Kidney (tissue), 14 donors: Measurements from ENCODE around the gene CYP4F11. TPM values are rescaled to one million over a fixed set of nuclear protein-coding genes. Genes with fewer than 3 reads are reported as not detected.

Source experiments
- DNase-seq, 5 donors: peaks; one replicate each; pipeline ENCODE4 v3.0.0-alpha.2; 2013 to 2020
- FAIRE-seq: peaks from 2 replicates; lab custom pipeline; 2012; peaks lifted over from hg19 to GRCh38; lab: Jason Lieb, UNC
- H3K27ac ChIP-seq, 2 donors: one replicate each; pipeline ENCODE4 v1.7.0; 2013; ENCODE audit warnings: low read depth in 2 of 2, low read length in 2 of 2, inconsistent platforms in 1 of 2
- H3K27me3 ChIP-seq: one replicate; pipeline ENCODE4 v1.7.1; 2013; ENCODE audit warnings: low read length, inconsistent platforms; ENCODE audit not compliant: control insufficient read depth, insufficient read depth
- H3K36me3 ChIP-seq, 3 donors: one replicate each; pipeline versions ENCODE4 v1.7.0 to v1.7.1; 2013; ENCODE audit warnings: low read length in 3 of 3, control low read depth in 1 of 3, inconsistent platforms in 1 of 3; ENCODE audit not compliant: insufficient read depth in 3 of 3, control insufficient read depth in 2 of 3
- H3K4me1 ChIP-seq, 3 donors: one replicate each; pipeline versions ENCODE4 v1.7.0 to v1.7.1; 2013; ENCODE audit warnings: low read length in 3 of 3, inconsistent platforms in 1 of 3, low read depth in 1 of 3; ENCODE audit not compliant: control insufficient read depth in 2 of 3, insufficient read depth in 2 of 3
- H3K4me3 ChIP-seq, 3 donors: one replicate each; pipeline versions ENCODE4 v1.7.0 to v1.8.1; 2013; ENCODE audit warnings: low read length in 3 of 3, control low read depth in 1 of 3, inconsistent platforms in 1 of 3
- H3K9ac ChIP-seq, 3 donors: one replicate each; pipeline versions ENCODE4 v1.7.0 to v1.7.1; 2013; ENCODE audit warnings: low read length in 3 of 3, control low read depth in 1 of 3, inconsistent platforms in 1 of 3
- H3K9me3 ChIP-seq, 3 donors: one replicate each; pipeline versions ENCODE4 v1.7.0 to v1.7.1; 2013; ENCODE audit warnings: low read length in 3 of 3, control low read depth in 1 of 3, inconsistent platforms in 1 of 3; ENCODE audit not compliant: control insufficient read depth in 2 of 3, insufficient read depth in 1 of 3
- CTCF ChIP-seq: IDR thresholded peaks from 3 replicates; pipeline ENCODE4 v1.5.1; 2012; ENCODE audit warnings: mild to moderate bottlenecking, moderate library complexity, borderline replicate concordance; ENCODE audit not compliant: insufficient read depth; ENCODE audit errors: extremely low read depth
- intact Hi-C: fragments of 100-400 bp; cut with DNase I; formaldehyde crosslinking; loops from one replicate; pipeline ENCODE4 v1.11.1; 2022
- polyA plus RNA-seq: library from polyadenylated mRNA; stranded (reverse); fragments of 350-450 nt; fragmentation: Illumina TruSeq; extraction: RNeasy Lipid Tissue Mini Kit (QIAGEN cat#74804); gene quantifications from one replicate; pipeline ENCODE4 v1.2.3, GENCODE V29; 2014; ENCODE audit warnings: low read depth, low replicate concordance; ENCODE audit not compliant: insufficient read depth
- total RNA-seq: library from RNA; stranded (reverse); fragmentation: NEBNext Ultra II Directional; extraction: Animal tissue kit (Norgen Biotek cat#: 25700); gene quantifications from one replicate; pipeline ENCODE4 v1.2.1, GENCODE V29; 2021
- donor health status: control.
- donor health status: control.
- donor health status: control.
- donor health status: control.
- donor health status: control.
- donor health status: DM: yes; HTN: yes; CAD: no.
- donor health status: Normal renal cell carcinoma (clear cell type).

Gene CYP4F11
- total and polyA plus RNA-seq, 2 donors from 2014 or later = 2.1 to 7.2 TPM

GRCh38 chr19:15948223-15949058 lies 14.1 kb upstream of the CYP4F11 start, which contains the start of gene OR10H4:
OR10H4 (plus strand) TSS chr19:15949008; CDS start chr19:15949008, 0 bp downstream.
- intact Hi-C loops = no loop called here

GRCh38 chr19:15945301-15945700 lies 11.0 kb upstream of the CYP4F11 start:
- no peak overlapping the region for H3K9ac ChIP-seq
- no peak overlapping the region for H3K27ac ChIP-seq
- FAIRE-seq (no peak), DNase-seq (no peak)
- TF ChIP-seq CTCF = no peak
- no peaks in the 10 kb centered on the region for H3K4me1 ChIP-seq
- no peaks in the 10 kb centered on the region for H3K27me3 ChIP-seq
- no peak overlapping the region for H3K4me3 ChIP-seq
- intact Hi-C loops = no loop called here
- peaks cover 0 to 13% (median 0%) of the 10 kb centered on the region in 3 donors for H3K9me3 ChIP-seq
- no peaks in the 10 kb centered on the region for H3K36me3 ChIP-seq

More at GRCh38 chr19:15948223-15949058, 14.1 kb upstream of the CYP4F11 start, which contains the start of gene OR10H4:
- peaks cover 0 to 13% (median 0%) of the 10 kb centered on the region in 3 donors for H3K9me3 ChIP-seq
- no peak within 1 kb of the TSS for H3K4me3 ChIP-seq
- no peaks in the 10 kb centered on the region for H3K27me3 ChIP-seq
- no peaks in the 10 kb centered on the region for H3K36me3 ChIP-seq
- no peak within 1 kb of the TSS for H3K9ac ChIP-seq
- no peak for TF ChIP-seq CTCF
- no peak for FAIRE-seq
- no peaks in the 10 kb centered on the region for H3K4me1 ChIP-seq
- no peak for DNase-seq
- no peak within 1 kb of the TSS for H3K27ac ChIP-seq

GRCh38 chr19:15944401-15944800 lies 10.1 kb upstream of the CYP4F11 start:
- no peak for FAIRE-seq
- Histone ChIP-seq H3K36me3 (no peaks in the 10 kb centered on the region), H3K9me3 (peaks cover 0 to 11% (median 0%) of the 10 kb centered on the region in 3 donors), H3K4me1 (no peaks in the 10 kb centered on the region), H3K9ac (no peak overlapping the region), H3K27ac (no peak overlapping the region), H3K27me3 (no peaks in the 10 kb centered on the region), H3K4me3 (no peak overlapping the region)
- DNase-seq = no peak
- intact Hi-C loops = no loop called here
- no peak for TF ChIP-seq CTCF
